HepG2 (cell line): Measurements from ENCODE around the gene PIP5K1A. TPM values are rescaled to one million over a fixed set of nuclear protein-coding genes. Genes with fewer than 3 reads are reported as not detected.

Source experiments
- ELF4 ChIP-seq: sonication (generic); formaldehyde crosslinking; IDR thresholded peaks from 2 replicates; pipeline ENCODE4 v1.5.0; 2020; ENCODE audit warnings: missing genetic modification reagents, mild to moderate bottlenecking, moderate library complexity, borderline replicate concordance
- IRF9 ChIP-seq: sonication (generic); formaldehyde crosslinking; IDR thresholded peaks from 2 replicates; pipeline ENCODE4 v1.8.0; 2022; ENCODE audit warnings: missing genetic modification reagents, mild to moderate bottlenecking, borderline replicate concordance
- NR2F1 ChIP-seq, 2 experiments: fragments of 450-650 bp in 1 of 2; formaldehyde crosslinking in 1 of 2; IDR thresholded peaks; 2 replicates each; pipeline versions ENCODE4 v1.5.0 to v1.6.1; 2016 to 2020; ENCODE audit warnings: mild to moderate bottlenecking in 1 of 2, missing compliant biosample characterization in 1 of 2, missing genetic modification reagents in 1 of 2, moderate library complexity in 1 of 2
- SPEN ChIP-seq: sonication (generic); formaldehyde crosslinking; IDR thresholded peaks from 2 replicates; pipeline ENCODE4 v1.5.1; 2020; ENCODE audit warnings: low read depth, mild to moderate bottlenecking, missing genetic modification reagents
- TAF1 ChIP-seq: sonication (generic); formaldehyde crosslinking; IDR thresholded peaks from 2 replicates; pipeline ENCODE4 v1.4.0; 2020; ENCODE audit warnings: missing genetic modification reagents
- TCF7L2 ChIP-seq: IDR thresholded peaks from 2 replicates; pipeline ENCODE4 v1.6.1; 2011; ENCODE audit warnings: mild to moderate bottlenecking, low read depth, low read length, moderate library complexity
- ZNF232 ChIP-seq: sonication (generic); formaldehyde crosslinking; IDR thresholded peaks from 2 replicates; pipeline ENCODE4 v1.4.0; 2020; ENCODE audit warnings: missing genetic modification reagents, borderline replicate concordance
- ZNF331 ChIP-seq: sonication (generic); formaldehyde crosslinking; IDR thresholded peaks from 2 replicates; pipeline ENCODE4 v1.4.0; 2020; ENCODE audit warnings: missing genetic modification reagents
- ZNF724P ChIP-seq: sonication (generic); formaldehyde crosslinking; IDR thresholded peaks from 2 replicates; pipeline ENCODE4 v1.8.0; 2022; ENCODE audit warnings: missing genetic modification reagents, borderline replicate concordance
- ZNF800 ChIP-seq: sonication (generic); formaldehyde crosslinking; IDR thresholded peaks from 2 replicates; pipeline ENCODE4 v1.4.0; 2020; ENCODE audit warnings: missing genetic modification reagents
- ZNF891 ChIP-seq: sonication (generic); formaldehyde crosslinking; IDR thresholded peaks from 2 replicates; pipeline ENCODE4 v1.5.0; 2020; ENCODE audit warnings: mild to moderate bottlenecking, missing genetic modification reagents
- ZSCAN29 ChIP-seq: sonication (generic); formaldehyde crosslinking; conservative IDR thresholded peaks from 2 replicates; pipeline ENCODE4 v1.4.0; 2020; ENCODE audit warnings: mild to moderate bottlenecking, missing genetic modification reagents
- polyA plus RNA-seq, 8 experiments: library from polyadenylated mRNA; depleted of rRNA in 3 of 8; stranded (reverse) in 7 of 8; unstranded in 1 of 8; fragments of >200 nt; fragmentation: Illumina TruSeq in 4 of 8; extraction: Trizol in 4 of 8; gene quantifications; 2 replicates each; pipeline versions ENCODE4 v1.2.1 to v1.2.3, GENCODE V29; 2011 to 2016; ENCODE audit warnings: low read depth in 4 of 8, missing spikeins in 1 of 8, mixed read lengths in 1 of 8; ENCODE audit not compliant: insufficient read depth in 1 of 8
- total RNA-seq, 5 experiments: library from RNA; depleted of rRNA; stranded (reverse); fragments of >200 nt; fragmentation: Illumina TruSeq; extraction: Trizol; gene quantifications; 2 replicates each; pipeline ENCODE4 v1.2.3, GENCODE V29; 2016; ENCODE audit warnings: low read depth in 1 of 5
- TF ChIP-seq, protein P1 (sequence below): IDR thresholded peaks from 2 replicates; pipeline ENCODE4 v1.4.0; 2020; ENCODE audit warnings: mild to moderate bottlenecking, missing genetic modification reagents
- TF ChIP-seq, protein P2 (sequence below): sonication (generic); formaldehyde crosslinking; IDR thresholded peaks from 2 replicates; pipeline ENCODE4 v1.9.0; 2022; ENCODE audit warnings: low read depth, missing genetic modification reagents
- TF ChIP-seq, protein P3 (sequence below): sonication (generic); formaldehyde crosslinking; IDR thresholded peaks from 2 replicates; pipeline ENCODE4 v1.5.0; 2020; ENCODE audit warnings: mild to moderate bottlenecking, missing genetic modification reagents

PIP5K1A gene
- total and polyA plus RNA-seq, 2 of the 13 experiments (the other 11 are each of a cell fraction or from before 2014, with no cell fraction given): 45.3 to 65.1 TPM

DNA sequence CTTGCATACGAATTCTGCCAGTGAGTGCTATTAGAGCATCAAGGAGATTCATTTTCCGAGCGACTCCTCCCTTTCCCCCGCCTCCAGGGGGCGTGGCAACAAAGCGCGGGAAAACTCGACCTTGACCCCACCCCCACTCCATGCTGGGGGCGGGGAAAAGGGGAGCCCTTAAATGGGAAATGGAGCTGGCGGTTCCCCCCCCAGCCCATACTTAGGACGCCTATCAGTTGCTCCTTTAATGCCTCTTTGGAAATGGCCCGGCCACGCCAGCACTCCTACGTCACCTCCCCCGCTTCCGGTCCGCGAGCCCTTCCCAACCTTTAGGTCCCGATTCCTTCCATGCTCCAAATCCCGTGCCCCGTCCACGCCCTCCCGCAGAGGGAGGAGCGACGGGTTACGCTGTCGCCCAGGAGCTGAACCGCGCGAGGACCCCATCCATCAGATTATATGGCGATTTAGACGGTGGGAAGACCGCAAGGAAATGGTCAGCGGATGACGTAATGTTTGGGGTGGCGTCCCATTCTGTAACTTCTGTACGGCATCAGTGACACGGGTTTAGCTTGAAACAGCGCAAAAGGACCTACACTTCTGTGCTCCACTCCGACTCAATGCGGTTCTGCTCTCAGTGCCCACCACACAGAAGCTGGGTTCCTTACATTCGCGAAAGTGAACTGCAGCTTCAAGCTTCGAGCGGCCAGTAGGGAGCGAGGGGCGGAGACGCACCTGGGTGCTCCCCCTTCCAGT, 83.0 kb downstream of the PIP5K1A start (continued):
- TF ChIP-seq, protein P1, sequence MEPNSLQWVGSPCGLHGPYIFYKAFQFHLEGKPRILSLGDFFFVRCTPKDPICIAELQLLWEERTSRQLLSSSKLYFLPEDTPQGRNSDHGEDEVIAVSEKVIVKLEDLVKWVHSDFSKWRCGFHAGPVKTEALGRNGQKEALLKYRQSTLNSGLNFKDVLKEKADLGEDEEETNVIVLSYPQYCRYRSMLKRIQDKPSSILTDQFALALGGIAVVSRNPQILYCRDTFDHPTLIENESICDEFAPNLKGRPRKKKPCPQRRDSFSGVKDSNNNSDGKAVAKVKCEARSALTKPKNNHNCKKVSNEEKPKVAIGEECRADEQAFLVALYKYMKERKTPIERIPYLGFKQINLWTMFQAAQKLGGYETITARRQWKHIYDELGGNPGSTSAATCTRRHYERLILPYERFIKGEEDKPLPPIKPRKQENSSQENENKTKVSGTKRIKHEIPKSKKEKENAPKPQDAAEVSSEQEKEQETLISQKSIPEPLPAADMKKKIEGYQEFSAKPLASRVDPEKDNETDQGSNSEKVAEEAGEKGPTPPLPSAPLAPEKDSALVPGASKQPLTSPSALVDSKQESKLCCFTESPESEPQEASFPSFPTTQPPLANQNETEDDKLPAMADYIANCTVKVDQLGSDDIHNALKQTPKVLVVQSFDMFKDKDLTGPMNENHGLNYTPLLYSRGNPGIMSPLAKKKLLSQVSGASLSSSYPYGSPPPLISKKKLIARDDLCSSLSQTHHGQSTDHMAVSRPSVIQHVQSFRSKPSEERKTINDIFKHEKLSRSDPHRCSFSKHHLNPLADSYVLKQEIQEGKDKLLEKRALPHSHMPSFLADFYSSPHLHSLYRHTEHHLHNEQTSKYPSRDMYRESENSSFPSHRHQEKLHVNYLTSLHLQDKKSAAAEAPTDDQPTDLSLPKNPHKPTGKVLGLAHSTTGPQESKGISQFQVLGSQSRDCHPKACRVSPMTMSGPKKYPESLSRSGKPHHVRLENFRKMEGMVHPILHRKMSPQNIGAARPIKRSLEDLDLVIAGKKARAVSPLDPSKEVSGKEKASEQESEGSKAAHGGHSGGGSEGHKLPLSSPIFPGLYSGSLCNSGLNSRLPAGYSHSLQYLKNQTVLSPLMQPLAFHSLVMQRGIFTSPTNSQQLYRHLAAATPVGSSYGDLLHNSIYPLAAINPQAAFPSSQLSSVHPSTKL (CRISPR knock-in tag): peak; percentile 32; the same call in 1 of the 2 replicates
- TF ChIP-seq ZNF891 (CRISPR knock-in tag) (peak; percentile 82; the same call in 1 of the 2 replicates), IRF9 (CRISPR knock-in tag) (peak; percentile 33; the same call in 1 of the 2 replicates), TCF7L2 (no peak), ZNF800 (CRISPR knock-in tag) (peak; percentile 39; the same call in 1 of the 2 replicates), ELF4 (CRISPR knock-in tag) (peak; percentile 71), ZNF232 (no peak; the same call in 1 of the 2 replicates), SPEN (CRISPR knock-in tag) (no peak; the same call in none of the 2 replicates), NR2F1 (CRISPR knock-in tag; IDR thresholded peaks at IDR 0.05) (peak in 1 of 2 experiments; percentile 83; a peak in 2 of 4 replicates), ZNF331 (CRISPR knock-in tag) (0 out of 2 replicates have a peak, but pooled peaks have one; percentile 14), ZSCAN29 (CRISPR knock-in tag) (no peak), ZNF724P (CRISPR knock-in tag) (0 out of 2 replicates have a peak, but pooled peaks have one; percentile 71), TAF1 (CRISPR knock-in tag) (peak; percentile 61)
- TF ChIP-seq, protein P2, sequence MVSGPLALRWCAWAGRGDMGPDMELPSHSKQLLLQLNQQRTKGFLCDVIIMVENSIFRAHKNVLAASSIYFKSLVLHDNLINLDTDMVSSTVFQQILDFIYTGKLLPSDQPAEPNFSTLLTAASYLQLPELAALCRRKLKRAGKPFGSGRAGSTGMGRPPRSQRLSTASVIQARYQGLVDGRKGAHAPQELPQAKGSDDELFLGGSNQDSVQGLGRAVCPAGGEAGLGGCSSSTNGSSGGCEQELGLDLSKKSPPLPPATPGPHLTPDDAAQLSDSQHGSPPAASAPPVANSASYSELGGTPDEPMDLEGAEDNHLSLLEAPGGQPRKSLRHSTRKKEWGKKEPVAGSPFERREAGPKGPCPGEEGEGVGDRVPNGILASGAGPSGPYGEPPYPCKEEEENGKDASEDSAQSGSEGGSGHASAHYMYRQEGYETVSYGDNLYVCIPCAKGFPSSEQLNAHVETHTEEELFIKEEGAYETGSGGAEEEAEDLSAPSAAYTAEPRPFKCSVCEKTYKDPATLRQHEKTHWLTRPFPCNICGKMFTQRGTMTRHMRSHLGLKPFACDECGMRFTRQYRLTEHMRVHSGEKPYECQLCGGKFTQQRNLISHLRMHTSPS: no peak
- TF ChIP-seq, protein P3, sequence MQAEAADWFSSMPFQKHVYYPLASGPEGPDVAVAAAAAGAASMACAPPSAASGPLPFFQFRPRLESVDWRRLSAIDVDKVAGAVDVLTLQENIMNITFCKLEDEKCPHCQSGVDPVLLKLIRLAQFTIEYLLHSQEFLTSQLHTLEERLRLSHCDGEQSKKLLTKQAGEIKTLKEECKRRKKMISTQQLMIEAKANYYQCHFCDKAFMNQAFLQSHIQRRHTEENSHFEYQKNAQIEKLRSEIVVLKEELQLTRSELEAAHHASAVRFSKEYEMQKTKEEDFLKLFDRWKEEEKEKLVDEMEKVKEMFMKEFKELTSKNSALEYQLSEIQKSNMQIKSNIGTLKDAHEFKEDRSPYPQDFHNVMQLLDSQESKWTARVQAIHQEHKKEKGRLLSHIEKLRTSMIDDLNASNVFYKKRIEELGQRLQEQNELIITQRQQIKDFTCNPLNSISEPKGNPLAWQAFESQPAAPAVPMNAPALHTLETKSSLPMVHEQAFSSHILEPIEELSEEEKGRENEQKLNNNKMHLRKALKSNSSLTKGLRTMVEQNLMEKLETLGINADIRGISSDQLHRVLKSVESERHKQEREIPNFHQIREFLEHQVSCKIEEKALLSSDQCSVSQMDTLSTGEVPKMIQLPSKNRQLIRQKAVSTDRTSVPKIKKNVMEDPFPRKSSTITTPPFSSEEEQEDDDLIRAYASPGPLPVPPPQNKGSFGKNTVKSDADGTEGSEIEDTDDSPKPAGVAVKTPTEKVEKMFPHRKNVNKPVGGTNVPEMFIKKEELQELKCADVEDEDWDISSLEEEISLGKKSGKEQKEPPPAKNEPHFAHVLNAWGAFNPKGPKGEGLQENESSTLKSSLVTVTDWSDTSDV (CRISPR knock-in tag): no peak
